COLO668 (cell line): ENCODE data around the gene COL6A2.
"Not testable (repeated sequence)": the region's sequence is repeated elsewhere in the genome, so short reads cannot be mapped to it uniquely, and the experiment has no call there.

Source experiments
- DNase-seq: peaks from one replicate; lab custom pipeline; 2025; ENCODE audit not compliant: unreplicated experiment; lab: John Stamatoyannopoulos, UW

The COL6A2 gene

GRCh38 chr21:46060596-46061061 is 37.3 kb upstream of the COL6A2 start:
- no peak for DNase-seq

- DNase-seq, result no peak
Measured at GRCh38 chr21:46061063-46061462, 36.8 kb upstream of the COL6A2 start.

GRCh38 chr21:46061518-46061917 is 36.4 kb upstream of the COL6A2 start:
- no peak for DNase-seq

GRCh38 chr21:46061950-46062349 is 36.0 kb upstream of the COL6A2 start:
- DNase-seq, result no peak

- no peak for DNase-seq
Measured at GRCh38 chr21:46062471-46063211, 35.3 kb upstream of the COL6A2 start.

- no peak for DNase-seq
Measured at GRCh38 chr21:46063227-46063626, 34.7 kb upstream of the COL6A2 start.

- no peak for DNase-seq
Measured at GRCh38 chr21:46063734-46064680, 33.9 kb upstream of the COL6A2 start.

GRCh38 chr21:46064870-46065214 is 33.1 kb upstream of the COL6A2 start:
- DNase-seq, result no peak

- DNase-seq, result no peak
Measured at GRCh38 chr21:46065215-46065913, 32.5 kb upstream of the COL6A2 start.

GRCh38 chr21:46065914-46066551 is 31.9 kb upstream of the COL6A2 start:
- DNase-seq, result no peak

GRCh38 chr21:46066591-46067331 is 31.2 kb upstream of the COL6A2 start:
- DNase-seq, result no peak

- DNase-seq, result no peak
Measured at GRCh38 chr21:46067505-46068201, 30.3 kb upstream of the COL6A2 start.

GRCh38 chr21:46068516-46069079 is 29.3 kb upstream of the COL6A2 start:
- DNase-seq, result no peak

GRCh38 chr21:46069166-46069565 is 28.7 kb upstream of the COL6A2 start:
- DNase-seq, result no peak

- DNase-seq, result no peak
Measured at GRCh38 chr21:46069719-46070279, 28.1 kb upstream of the COL6A2 start.

GRCh38 chr21:46071082-46071481 is 26.8 kb upstream of the COL6A2 start:
- no peak for DNase-seq

- not testable (repeated sequence) for DNase-seq
Measured at GRCh38 chr21:46076724-46077123, 21.2 kb upstream of the COL6A2 start.

GRCh38 chr21:46077674-46078101 is 20.2 kb upstream of the COL6A2 start:
- no peak for DNase-seq
